ENCODE measurements around the gene CXXC1.
"Not testable (repeated sequence)": the region's sequence is repeated elsewhere in the genome, so short reads cannot be mapped to it uniquely, and the experiment has no call there.

CXXC1 gene

GRCh38 chr18:50287441-50288347, at the start of gene CXXC1:
Gene CXXC1 (minus strand): TSS chr18:50287692. CDS start chr18:50287589, 103 bp downstream.
- DNase-seq: peak; percentile 100

- no peak for DNase-seq
Measured at GRCh38 chr18:50334546-50335152, 47.2 kb upstream of the CXXC1 start.

GRCh38 chr18:50331691-50332090, 44.2 kb upstream of the CXXC1 start:
- no peak for DNase-seq

GRCh38 chr18:50330176-50330575, 42.7 kb upstream of the CXXC1 start:
- DNase-seq: no peak

GRCh38 chr18:50327983-50328382, 40.5 kb upstream of the CXXC1 start:
- DNase-seq: no peak

- no peak for DNase-seq
Measured at GRCh38 chr18:50320719-50321118, 33.2 kb upstream of the CXXC1 start.

- DNase-seq: no peak
Measured at GRCh38 chr18:50315100-50315871, 27.8 kb upstream of the CXXC1 start.

- no peak for DNase-seq
Measured at GRCh38 chr18:50313873-50314460, 26.5 kb upstream of the CXXC1 start.

GRCh38 chr18:50313031-50313607, 25.6 kb upstream of the CXXC1 start:
- no peak for DNase-seq

- peak; percentile 14 for DNase-seq
Measured at GRCh38 chr18:50312296-50313030, 25.0 kb upstream of the CXXC1 start.

GRCh38 chr18:50311650-50312049, 24.2 kb upstream of the CXXC1 start:
- no peak for DNase-seq

GRCh38 chr18:50310080-50310479, 22.6 kb upstream of the CXXC1 start:
- no peak for DNase-seq

GRCh38 chr18:50308851-50309250, 21.4 kb upstream of the CXXC1 start:
- not testable (repeated sequence) for DNase-seq

- peak; percentile 96 for DNase-seq
Measured at GRCh38 chr18:50307738-50308470, 20.4 kb upstream of the CXXC1 start.

- DNase-seq: no peak
Measured at GRCh38 chr18:50307400-50307737, 19.9 kb upstream of the CXXC1 start.

GRCh38 chr18:50306944-50307343, 19.5 kb upstream of the CXXC1 start:
- no peak for DNase-seq

GRCh38 chr18:50301074-50301473, 13.6 kb upstream of the CXXC1 start:
- DNase-seq: no peak

- DNase-seq: no peak
Measured at GRCh38 chr18:50299626-50300388, 12.3 kb upstream of the CXXC1 start.

- no peak for DNase-seq
Measured at GRCh38 chr18:50298443-50299284, 11.2 kb upstream of the CXXC1 start.

All from hematopoietic multipotent progenitor cell treated with erythropoietin and hydrocortisone succinate and interleukin-3 and kit ligand, for 4 days (in vitro differentiated cells).